ENCODE data around the gene CFAP221.

Gene CFAP221

DNA sequence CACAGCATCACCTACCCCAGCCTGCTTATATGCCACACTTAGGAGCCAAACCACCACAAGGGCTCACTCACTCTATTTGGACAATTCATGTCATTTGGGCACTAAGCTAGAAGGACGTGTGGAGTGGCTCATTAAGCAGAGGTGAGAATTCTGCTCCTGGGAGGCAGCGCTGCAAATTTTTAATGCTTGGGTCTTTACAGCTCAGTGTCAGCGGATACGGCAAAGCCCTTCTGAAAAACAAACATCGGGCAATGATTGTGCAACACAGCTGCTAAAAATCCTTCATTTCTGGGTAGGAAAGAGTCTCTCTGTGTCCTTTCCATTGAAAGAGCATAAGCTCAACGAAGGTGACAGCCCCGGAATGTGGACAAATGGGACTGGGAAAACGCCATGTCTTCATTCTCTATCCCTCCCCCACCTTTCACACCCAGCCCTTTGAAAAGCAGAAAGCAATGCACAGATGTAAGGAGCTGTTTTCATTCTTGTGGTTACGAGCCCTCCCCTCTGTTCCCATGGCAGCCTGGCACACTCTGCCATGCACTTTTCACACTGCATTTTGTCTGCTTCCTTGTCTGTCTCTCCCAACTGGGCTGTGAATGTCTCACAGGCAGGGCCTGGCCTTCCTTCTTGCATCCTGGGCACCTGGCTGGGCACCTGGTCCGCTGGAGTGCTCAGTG, 150.7 kb downstream of the CFAP221 start:
- peak overlapping the region; percentile 27 for H3K4me3 ChIP-seq (ENCODE audit: low read depth, low read length)
- TF ChIP-seq CTCF (conservative IDR thresholded peaks at IDR 0.05; ENCODE audit: low read depth, low read length), result peak; percentile 8
- DNase-seq (ENCODE audit: low read depth), result peak; percentile 80

DNA sequence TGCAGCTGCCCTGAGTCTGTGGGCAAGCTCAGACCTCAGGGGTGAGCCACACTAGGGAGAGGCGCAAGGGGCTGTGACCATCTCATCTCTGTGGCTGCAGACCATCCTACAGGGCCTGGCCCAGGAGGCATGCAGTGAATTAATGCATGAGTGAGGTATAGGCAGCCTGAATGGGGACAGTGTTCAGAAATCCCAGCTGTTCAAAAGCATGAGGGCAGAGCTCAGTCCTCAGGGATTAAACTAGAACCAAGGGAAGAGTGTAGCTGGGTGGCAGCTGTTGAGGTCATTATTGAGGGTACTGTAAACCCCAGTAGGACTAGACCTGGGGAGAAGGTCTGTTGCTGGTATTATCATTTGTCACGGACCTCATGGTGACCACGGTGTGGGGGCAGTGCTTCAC, 151.8 kb downstream of the CFAP221 start:
- no peak overlapping the region for H3K4me3 ChIP-seq (ENCODE audit: low read depth, low read length)

DNA sequence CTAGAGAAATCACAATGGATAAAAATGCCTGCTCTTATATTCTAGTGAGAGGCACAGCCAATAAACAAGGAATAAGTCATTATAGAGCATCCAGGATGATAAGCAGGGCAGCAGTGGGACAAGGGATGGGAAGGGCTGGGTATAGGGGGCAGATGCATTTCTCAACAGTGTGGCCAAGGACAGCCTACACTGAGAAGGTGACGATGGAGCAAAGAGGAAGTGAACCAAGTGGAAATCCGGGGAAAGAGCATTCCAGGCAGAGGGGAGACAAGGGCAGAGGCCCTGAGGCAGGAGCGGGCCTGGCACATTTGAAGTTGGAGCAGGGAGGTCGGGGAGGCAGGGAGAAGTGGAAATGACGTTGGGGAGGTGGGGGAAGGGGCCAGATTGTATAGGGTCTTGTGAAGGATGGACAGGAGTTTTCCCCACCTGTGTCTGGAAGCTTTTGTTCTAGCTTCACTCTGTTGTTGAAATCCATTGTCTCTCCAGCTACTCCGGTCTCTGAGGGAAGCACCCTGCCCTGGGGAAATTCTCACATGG, 152.3 kb downstream of the CFAP221 start:
- no peak for DNase-seq (ENCODE audit: low read depth)
- no peak overlapping the region for H3K4me3 ChIP-seq (ENCODE audit: low read depth, low read length)
- no peak for TF ChIP-seq CTCF (conservative IDR thresholded peaks at IDR 0.05; ENCODE audit: low read depth, low read length)

More for the DNA sequence above, 151.8 kb downstream of the CFAP221 start:
- DNase-seq (ENCODE audit: low read depth), result no peak
- no peak for TF ChIP-seq CTCF (conservative IDR thresholded peaks at IDR 0.05; ENCODE audit: low read depth, low read length)

- no peak for DNase-seq (ENCODE audit: low read depth)
- TF ChIP-seq CTCF (conservative IDR thresholded peaks at IDR 0.05; ENCODE audit: low read depth, low read length), result no peak
- no peak overlapping the region for H3K4me3 ChIP-seq (ENCODE audit: low read depth, low read length)
These were observed 153.2 kb downstream of the CFAP221 start for GRCh38 chr2:119697290-119698020.

- no peak overlapping the region for H3K4me3 ChIP-seq (ENCODE audit: low read depth, low read length)
- TF ChIP-seq CTCF (conservative IDR thresholded peaks at IDR 0.05; ENCODE audit: low read depth, low read length), result no peak
- no peak for DNase-seq (ENCODE audit: low read depth)
These were observed 154.0 kb downstream of the CFAP221 start for GRCh38 chr2:119698246-119698645.

- no peak for DNase-seq (ENCODE audit: low read depth)
- no peak for TF ChIP-seq CTCF (conservative IDR thresholded peaks at IDR 0.05; ENCODE audit: low read depth, low read length)
- H3K4me3 ChIP-seq (ENCODE audit: low read depth, low read length), result no peak overlapping the region
These were observed 154.9 kb downstream of the CFAP221 start for GRCh38 chr2:119699016-119699606.
